ENCODE measurements around the gene SLC41A2.

GRCh38 chr12:104952816-104953215 lies 5.3 kb downstream of the SLC41A2 start:
- TF ChIP-seq ATF3 (IDR thresholded peaks at IDR 0.05), result no peak
- TF ChIP-seq, protein P1, sequence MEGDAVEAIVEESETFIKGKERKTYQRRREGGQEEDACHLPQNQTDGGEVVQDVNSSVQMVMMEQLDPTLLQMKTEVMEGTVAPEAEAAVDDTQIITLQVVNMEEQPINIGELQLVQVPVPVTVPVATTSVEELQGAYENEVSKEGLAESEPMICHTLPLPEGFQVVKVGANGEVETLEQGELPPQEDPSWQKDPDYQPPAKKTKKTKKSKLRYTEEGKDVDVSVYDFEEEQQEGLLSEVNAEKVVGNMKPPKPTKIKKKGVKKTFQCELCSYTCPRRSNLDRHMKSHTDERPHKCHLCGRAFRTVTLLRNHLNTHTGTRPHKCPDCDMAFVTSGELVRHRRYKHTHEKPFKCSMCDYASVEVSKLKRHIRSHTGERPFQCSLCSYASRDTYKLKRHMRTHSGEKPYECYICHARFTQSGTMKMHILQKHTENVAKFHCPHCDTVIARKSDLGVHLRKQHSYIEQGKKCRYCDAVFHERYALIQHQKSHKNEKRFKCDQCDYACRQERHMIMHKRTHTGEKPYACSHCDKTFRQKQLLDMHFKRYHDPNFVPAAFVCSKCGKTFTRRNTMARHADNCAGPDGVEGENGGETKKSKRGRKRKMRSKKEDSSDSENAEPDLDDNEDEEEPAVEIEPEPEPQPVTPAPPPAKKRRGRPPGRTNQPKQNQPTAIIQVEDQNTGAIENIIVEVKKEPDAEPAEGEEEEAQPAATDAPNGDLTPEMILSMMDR (IDR thresholded peaks at IDR 0.05; ENCODE audit: low read depth, low read length, missing input control), result no peak
- no peak for TF ChIP-seq REST (IDR thresholded peaks at IDR 0.05)
- no peak for TF ChIP-seq SP1 (IDR thresholded peaks at IDR 0.05)
- no peak for TF ChIP-seq RXRA (IDR thresholded peaks at IDR 0.05)
